ENCODE results near the gene ATF6. TPM values are rescaled to one million over a fixed set of nuclear protein-coding genes. Genes with fewer than 3 reads are reported as not detected.

The ATF6 gene
- total and polyA plus RNA-seq, 8 donors: 3.4 to 54.3 (median 13.5) TPM

- Histone ChIP-seq H3K27ac (peak overlapping the region; percentile 79 to 90 (median 88)), H3K4me3 (peak overlapping the region; percentile 68 to 93 (median 78)), H3K36me3 (no peaks in the 10 kb centered on the region), H3K9me3 (no peaks in the 10 kb centered on the region), H3K4me1 (peaks cover 8 to 26% (median 19%) of the 10 kb centered on the region in 4 donors), H3K27me3 (peaks cover 0 to 63% (median 0%) of the 10 kb centered on the region in 3 donors)
- WGBS, 5 donors: 0 to 1% (median 1%) methylated on average over 33 to 34 of the region's 34 CpGs
- intact Hi-C loops (cut with DNase I; ENCODE audit: low total_unique reads): no loop called here
- TF ChIP-seq CTCF (IDR thresholded peaks at IDR 0.05): peak in 3 of 7 experiments; percentile 10 to 20 (median 17)
- TF ChIP-seq EP300 (IDR thresholded peaks at IDR 0.05): no peak
- no peak for TF ChIP-seq POLR2AphosphoS5 (IDR thresholded peaks at IDR 0.05)
- no peak for TF ChIP-seq POLR2A (IDR thresholded peaks at IDR 0.05)
- peak; percentile 48 to 71 for DNase-seq
Observed at GRCh38 chr1:161725908-161726472, 40.1 kb upstream of the ATF6 start.

GRCh38 chr1:161726473-161727255, 39.5 kb upstream of the ATF6 start:
- TF ChIP-seq CTCF (IDR thresholded peaks at IDR 0.05) (no peak), POLR2AphosphoS5 (IDR thresholded peaks at IDR 0.05) (peak in 2 of 3 donors; percentile 54 to 67), POLR2A (IDR thresholded peaks at IDR 0.05) (no peak), EP300 (IDR thresholded peaks at IDR 0.05) (no peak)
- intact Hi-C loops (cut with DNase I; ENCODE audit: low total_unique reads): no loop called here
- Histone ChIP-seq H3K9me3 (no peaks in the 10 kb centered on the region), H3K4me3 (peak overlapping the region; percentile 68 to 93 (median 78)), H3K4me1 (peaks cover 8 to 26% (median 19%) of the 10 kb centered on the region in 4 donors), H3K36me3 (no peaks in the 10 kb centered on the region), H3K27ac (peak overlapping the region; percentile 79 to 90 (median 88)), H3K27me3 (peaks cover 0 to 56% (median 0%) of the 10 kb centered on the region in 3 donors)
- WGBS, 5 donors: 0 to 1% (median 0%) methylated on average over 21 to 82 of the region's 83 CpGs
- peak; percentile 84 to 96 for DNase-seq

- H3K9me3 ChIP-seq: no peaks in the 10 kb centered on the region
- WGBS, 5 donors: 2 to 8% (median 3%) methylated on average over 31 to 38 of the region's 38 CpGs
- peaks cover 0 to 49% (median 0%) of the 10 kb centered on the region in 3 donors for H3K27me3 ChIP-seq
- peak in 1 of 2 donors; percentile 59 for DNase-seq
- peaks cover 8 to 26% (median 19%) of the 10 kb centered on the region in 4 donors for H3K4me1 ChIP-seq
- H3K4me3 ChIP-seq: peak overlapping the region; percentile 68 to 93 (median 78)
- H3K36me3 ChIP-seq: no peaks in the 10 kb centered on the region
- H3K27ac ChIP-seq: peak overlapping the region; percentile 69 to 90 (median 88)
- TF ChIP-seq CTCF (IDR thresholded peaks at IDR 0.05) (no peak), POLR2A (IDR thresholded peaks at IDR 0.05) (no peak), EP300 (IDR thresholded peaks at IDR 0.05) (no peak), POLR2AphosphoS5 (IDR thresholded peaks at IDR 0.05) (peak in 1 of 3 donors; percentile 6)
- intact Hi-C loops (cut with DNase I; ENCODE audit: low total_unique reads): no loop called here
Observed at GRCh38 chr1:161727256-161727924, 38.7 kb upstream of the ATF6 start.
